Endothelial cell of umbilical vein (primary cell): Measurements from ENCODE around the gene PCMT1. TPM values are rescaled to one million over a fixed set of nuclear protein-coding genes. Genes with fewer than 3 reads are reported as not detected.

Source experiments
- BruUV-seq: library from RNA; stranded (reverse); fragments of 400-500 nt; replicated peaks from 2 replicates; lab custom pipeline; 2021; lab: Mats Ljungman, UMichigan
- CTCF ChIA-PET: fragments of 300-600, 350-600 bp; sonication (Branson Sonifier 250); formaldehyde crosslinking; loops from one replicate; lab custom pipeline; 2021; ENCODE audit warnings: antibody characterized with exemption, inconsistent platforms; lab: Charles Lee
- POLR2A ChIA-PET: fragments of 300-600, 350-600 bp; sonication (Branson Sonifier 250); formaldehyde crosslinking; loops from one replicate; lab custom pipeline; 2021; ENCODE audit warnings: antibody characterized with exemption, inconsistent platforms; lab: Charles Lee
- DNase-seq: peaks from one replicate; pipeline ENCODE4 v3.0.0-alpha.2; 2011; ENCODE audit warnings: low read depth, low spot score
- FAIRE-seq: peaks from 2 replicates; lab custom pipeline; 2011; peaks lifted over from hg19 to GRCh38; lab: Jason Lieb, UNC
- H2AFZ ChIP-seq: 2 replicates; pipeline ENCODE4 v1.6.0; 2012; ENCODE audit warnings: low read depth, low read length, control low read depth, inconsistent platforms
- H3K27ac ChIP-seq: 2 replicates; pipeline ENCODE4 v1.5.1; 2011; ENCODE audit warnings: low read depth, mild to moderate bottlenecking, control low read depth, low read length, moderate library complexity; ENCODE audit not compliant: insufficient read depth
- H3K27me3 ChIP-seq, 2 experiments: 2 replicates each; pipeline versions ENCODE4 v1.6.0 to v1.6.1; 2011; ENCODE audit warnings: low read length in 2 of 2, mixed read lengths in 1 of 2; ENCODE audit not compliant: control insufficient read depth in 2 of 2, insufficient read depth in 2 of 2
- H3K36me3 ChIP-seq, 2 experiments: 2 replicates in 1 of 2; 3 replicates in 1 of 2; pipeline ENCODE4 v1.5.1; 2011; ENCODE audit warnings: low read length in 2 of 2, mild to moderate bottlenecking in 1 of 2, moderate library complexity in 1 of 2; ENCODE audit not compliant: control insufficient read depth in 2 of 2, insufficient read depth in 2 of 2; ENCODE audit errors: extremely low read depth in 1 of 2
- H3K4me1 ChIP-seq: 3 replicates; pipeline ENCODE4 v1.5.1; 2011; ENCODE audit warnings: mild to moderate bottlenecking, low read length; ENCODE audit not compliant: control insufficient read depth, insufficient read depth; ENCODE audit errors: extremely low read depth
- H3K4me2 ChIP-seq: 2 replicates; pipeline ENCODE4 v1.6.1; 2011; ENCODE audit warnings: low read length, control low read depth, mixed read lengths; ENCODE audit not compliant: insufficient read depth
- H3K4me3 ChIP-seq, 3 experiments: fragments of 200-600 bp in 1 of 3; sonication (generic), shearing (Covaris generic) in 1 of 3; replicated peaks in 1 of 3; 2 replicates each; pipeline ENCODE4 v1.5.1; 2011 to 2016; ENCODE audit warnings: control low read depth in 3 of 3, low read length in 3 of 3, mild to moderate bottlenecking in 2 of 3, inconsistent platforms in 1 of 3, low read depth in 1 of 3, moderate library complexity in 1 of 3; ENCODE audit not compliant: insufficient read depth in 1 of 3
- H3K79me2 ChIP-seq: 2 replicates; pipeline ENCODE4 v1.6.0; 2012; ENCODE audit warnings: low read length, inconsistent platforms; ENCODE audit not compliant: control insufficient read depth, insufficient read depth
- H3K9ac ChIP-seq: replicated peaks from 2 replicates; pipeline ENCODE3; 2011; ENCODE audit warnings: low read length, control low read depth; ENCODE audit not compliant: insufficient read depth; ENCODE audit errors: extremely low read depth
- H3K9me1 ChIP-seq: replicated peaks from 3 replicates; pipeline ENCODE4 v1.6.0; 2011; ENCODE audit warnings: mild to moderate bottlenecking, low read length; ENCODE audit not compliant: control insufficient read depth, insufficient read depth; ENCODE audit errors: extremely low read depth
- H3K9me3 ChIP-seq: replicated peaks from 2 replicates; pipeline ENCODE4 v1.5.1; 2012; ENCODE audit warnings: low read length, inconsistent platforms; ENCODE audit not compliant: control insufficient read depth, insufficient read depth
- H4K20me1 ChIP-seq: replicated peaks from 2 replicates; pipeline ENCODE3; 2011; ENCODE audit warnings: mild to moderate bottlenecking, low read length; ENCODE audit not compliant: control insufficient read depth, insufficient read depth; ENCODE audit errors: extremely low read depth
- CTCF ChIP-seq, 2 donors: IDR thresholded peaks; 1 replicate in 1 of 2; 2 replicates in 1 of 2; pipeline ENCODE4 v1.5.1; 2011; ENCODE audit warnings: low read length in 2 of 2, mild to moderate bottlenecking in 2 of 2, moderate library complexity in 2 of 2, control low read depth in 1 of 2, inconsistent platforms in 1 of 2, low read depth in 1 of 2; ENCODE audit not compliant: insufficient read depth in 1 of 2; ENCODE audit errors: extremely low read depth in 1 of 2
- EZH2 ChIP-seq: IDR thresholded peaks from 2 replicates; pipeline ENCODE4 v1.6.1; 2012; ENCODE audit warnings: borderline replicate concordance, low read depth, mild to moderate bottlenecking, moderate library complexity, low read length, inconsistent platforms; ENCODE audit not compliant: severe bottlenecking
- FOS ChIP-seq: IDR thresholded peaks from 2 replicates; pipeline ENCODE4 v1.6.1; 2011; ENCODE audit warnings: mild to moderate bottlenecking, low read length, moderate library complexity, borderline replicate concordance; ENCODE audit not compliant: insufficient read depth
- GATA2 ChIP-seq: IDR thresholded peaks from 2 replicates; pipeline ENCODE4 v1.7.0; 2011; ENCODE audit warnings: low read depth, mild to moderate bottlenecking, moderate library complexity, mixed read lengths, low read length; ENCODE audit not compliant: insufficient read length, insufficient read depth
- JUN ChIP-seq: IDR thresholded peaks from 2 replicates; pipeline ENCODE4 v1.6.1; 2011; ENCODE audit warnings: borderline replicate concordance, low read depth; ENCODE audit not compliant: insufficient read length, insufficient read depth
- MYC ChIP-seq: IDR thresholded peaks from one replicate; pipeline ENCODE4 v1.6.1; 2011; ENCODE audit warnings: mild to moderate bottlenecking, low read depth, low read length
- POLR2A ChIP-seq: IDR thresholded peaks from 2 replicates; pipeline ENCODE4 v1.6.1; 2012; ENCODE audit warnings: low read depth, mild to moderate bottlenecking, control low read depth, low read length
- POLR2AphosphoS5 ChIP-seq: IDR thresholded peaks from 2 replicates; pipeline ENCODE4 v1.6.1; 2012; ENCODE audit warnings: low read depth, mild to moderate bottlenecking, control low read depth, low read length, moderate library complexity; ENCODE audit not compliant: insufficient read depth
- dilution Hi-C: fragments of 300-500 bp; cut with MboI; formaldehyde crosslinking; loops from one replicate; pipeline ENCODE4 v1.15.0; 2019; ENCODE audit warnings: low sequenced_read_pairs; ENCODE audit not compliant: extremely low pct_ligation_motif_present
- intact Hi-C: fragments of 100-400 bp; cut with micrococcal nuclease; formaldehyde crosslinking; loops from one replicate; pipeline ENCODE4 v1.10.0; 2022
- polyA plus RNA-seq, 4 experiments: library from polyadenylated mRNA; depleted of rRNA in 3 of 4; stranded (reverse) in 3 of 4; unstranded in 1 of 4; fragments of >200 nt; gene quantifications; 2 replicates each; pipeline versions ENCODE4 v1.2.1 to v1.2.3, GENCODE V29; 2011 to 2012; ENCODE audit warnings: missing spikeins in 1 of 4
- total RNA-seq: library from RNA; stranded (reverse); gene quantifications from 2 replicates; pipeline ENCODE4 v1.2.3, GENCODE V29; 2021
- TF ChIP-seq, protein P1 (sequence below): IDR thresholded peaks from 2 replicates; pipeline ENCODE4 v1.6.1; 2011; ENCODE audit not compliant: insufficient read depth, insufficient read length

PCMT1 gene
- total and polyA plus RNA-seq, 2 donors (not counting 3 experiments of a cell fraction or from before 2014, with no cell fraction given) = 95.0 to 102 TPM

- CTCF ChIA-PET = interaction anchor here (0.5 to 2.6 kb wide), 3 partner anchors 8 to 703 kb away, joined by 3 to 12 read pairs (median 3); no protein-coding TSS in a partner anchor
- POLR2A ChIA-PET = no interaction called here
- BruUV-seq = no TSS peak
- Histone ChIP-seq H3K36me3 (peaks cover 2 to 5% of the 10 kb centered on the region in 2 experiments), H3K4me1 (no peaks in the 10 kb centered on the region), H3K27ac (no peak overlapping the region), H2AFZ (no peak overlapping the region), H4K20me1 (no peaks in the 10 kb centered on the region), H3K9me3 (no peaks in the 10 kb centered on the region), H3K79me2 (no peaks in the 10 kb centered on the region), H3K4me2 (no peak overlapping the region), H3K9me1 (no peaks in the 10 kb centered on the region), H3K27me3 (no peaks in the 10 kb centered on the region), H3K9ac (no peak overlapping the region), H3K4me3 (no peak overlapping the region)
- intact Hi-C loops = no loop called here
- DNase-seq (no peak), FAIRE-seq (no peak)
- dilution Hi-C loops = no loop called here
- TF ChIP-seq POLR2AphosphoS5 (no peak), POLR2A (no peak), JUN (no peak), GATA2 (no peak), EZH2 (no peak), MYC (no peak), CTCF (IDR thresholded peaks at IDR 0.05; ENCODE audit: extremely low read depth in 1 of 2, insufficient read depth in 1 of 2, low read depth in 1 of 2, low read length in 2 of 2) (no peak), FOS (no peak)
- TF ChIP-seq, protein P1, sequence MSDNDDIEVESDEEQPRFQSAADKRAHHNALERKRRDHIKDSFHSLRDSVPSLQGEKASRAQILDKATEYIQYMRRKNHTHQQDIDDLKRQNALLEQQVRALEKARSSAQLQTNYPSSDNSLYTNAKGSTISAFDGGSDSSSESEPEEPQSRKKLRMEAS = no peak
Observed at GRCh38 chr6:149809798-149810197, 60.3 kb downstream of the PCMT1 start.
